KOPT-K1 (cell line): Measurements from ENCODE around the gene BCL2.
A peak's percentile ranks its signal among the peaks of the same experiment; 100 is the strongest.

ENCODE experiments used
- H3K27ac ChIP-seq: fragments of 200-600 bp; sonication (generic); 2 replicates; pipeline ENCODE4 v1.5.1; 2016; ENCODE audit warnings: antibody characterized with exemption, mild to moderate bottlenecking, low read depth, low read length; ENCODE audit not compliant: poor library complexity, severe bottlenecking
- H3K36me3 ChIP-seq: fragments of 200-600 bp; sonication (generic); 2 replicates; pipeline ENCODE4 v1.5.1; 2017; ENCODE audit warnings: antibody characterized with exemption, mild to moderate bottlenecking, low read length, moderate library complexity; ENCODE audit not compliant: insufficient read depth
- H3K9me3 ChIP-seq: fragments of 200-600 bp; sonication (generic); 2 replicates; pipeline ENCODE4 v1.5.1; 2017; ENCODE audit warnings: antibody characterized with exemption, low read length, mild to moderate bottlenecking; ENCODE audit not compliant: insufficient read depth, poor library complexity, severe bottlenecking

The BCL2 gene

DNA sequence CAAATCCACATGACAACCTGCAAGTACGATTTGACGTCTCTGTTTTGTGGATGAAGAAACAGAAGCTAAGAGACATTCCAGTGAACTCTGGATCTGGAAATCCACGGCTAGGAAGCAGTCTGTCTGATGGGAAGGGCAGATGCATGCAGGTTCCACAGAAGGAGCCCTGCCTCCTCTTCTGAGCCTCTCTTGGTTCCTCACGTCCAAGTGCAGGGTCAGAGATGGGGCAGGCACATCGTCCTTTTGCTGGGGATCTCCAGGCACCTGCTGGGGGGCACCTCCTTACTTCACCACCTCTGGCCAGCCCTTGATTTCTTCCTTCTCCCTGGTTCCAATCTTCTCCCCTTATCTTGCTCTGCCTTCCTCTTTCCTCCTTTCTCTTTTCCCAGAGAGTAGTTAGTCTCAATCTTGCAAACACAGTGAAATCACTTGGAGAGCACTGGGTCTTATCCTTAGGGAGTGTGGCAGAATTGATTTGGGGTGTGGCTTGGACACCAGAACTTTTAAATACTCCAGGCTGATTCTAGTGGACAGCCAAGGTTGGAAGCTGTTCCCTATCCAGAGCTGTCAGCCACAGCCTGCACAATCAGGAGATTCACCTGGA is 137.8 kb downstream of the BCL2 start:
- no peak overlapping the region for H3K27ac ChIP-seq
- H3K9me3 ChIP-seq, result no peaks in the 10 kb centered on the region
- H3K36me3 ChIP-seq, result no peaks in the 10 kb centered on the region

DNA sequence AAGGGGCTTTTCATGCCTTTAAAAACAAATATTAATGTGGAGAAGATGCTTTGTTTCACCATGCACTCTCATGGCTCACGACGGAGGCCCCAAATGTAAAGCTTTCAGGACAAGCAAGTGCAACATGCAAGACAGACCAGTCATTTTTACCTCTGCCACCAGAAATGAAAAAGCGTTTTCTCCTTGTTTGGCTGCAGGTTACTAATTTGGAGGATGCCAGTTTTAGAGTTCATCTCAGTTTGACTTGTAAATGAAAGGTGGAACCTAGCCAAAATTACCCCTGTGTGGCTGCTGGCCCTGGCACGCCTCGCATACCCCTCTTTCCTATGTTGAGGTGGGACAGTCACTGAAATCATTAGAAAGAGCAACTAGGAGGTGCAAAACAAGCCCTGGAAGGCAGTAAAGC is 138.6 kb downstream of the BCL2 start:
- Histone ChIP-seq H3K27ac (no peak overlapping the region), H3K36me3 (no peaks in the 10 kb centered on the region), H3K9me3 (no peaks in the 10 kb centered on the region)

DNA sequence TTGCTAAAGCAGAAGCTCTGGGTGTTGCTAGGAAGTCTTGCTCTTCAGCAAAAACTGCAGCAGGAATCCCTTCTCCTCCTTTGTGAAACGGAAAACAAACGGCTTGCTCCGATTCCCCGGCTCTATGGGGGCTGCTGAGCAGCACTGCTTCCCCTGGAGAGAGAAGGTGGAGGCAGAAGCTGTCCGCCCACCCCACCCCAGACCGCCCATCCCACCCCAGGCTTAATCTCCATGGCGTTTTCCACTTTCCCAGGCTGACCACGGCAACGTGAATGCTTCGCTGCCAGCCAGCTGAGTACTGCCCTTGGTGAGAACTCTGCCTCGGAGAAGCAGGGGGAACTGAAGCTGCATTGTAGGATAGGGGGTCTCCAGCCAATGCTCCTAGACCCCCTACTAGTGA is 139.2 kb downstream of the BCL2 start:
- Histone ChIP-seq H3K27ac (no peak overlapping the region), H3K9me3 (no peaks in the 10 kb centered on the region), H3K36me3 (no peaks in the 10 kb centered on the region)

DNA sequence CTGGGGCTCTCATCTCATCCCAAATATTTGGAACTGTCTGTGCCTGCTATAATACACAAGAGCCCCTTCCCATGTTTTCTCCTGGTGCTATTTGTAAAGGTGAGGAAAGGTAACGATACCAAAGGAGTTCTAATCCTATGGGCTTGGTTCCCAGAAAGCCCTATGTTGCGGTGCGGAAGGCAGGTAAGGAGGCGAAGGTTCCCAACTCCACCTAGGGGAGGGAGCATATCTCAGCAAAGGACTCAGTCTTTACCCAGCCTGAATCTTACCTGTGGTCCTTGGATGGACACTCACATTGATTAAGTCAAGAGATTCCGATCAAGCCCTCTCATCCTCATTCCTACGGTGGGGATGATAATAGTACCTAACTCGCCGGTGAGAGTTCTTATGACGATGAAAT is 140.1 kb downstream of the BCL2 start:
- no peaks in the 10 kb centered on the region for H3K9me3 ChIP-seq
- no peaks in the 10 kb centered on the region for H3K36me3 ChIP-seq
- H3K27ac ChIP-seq, result no peak overlapping the region

DNA sequence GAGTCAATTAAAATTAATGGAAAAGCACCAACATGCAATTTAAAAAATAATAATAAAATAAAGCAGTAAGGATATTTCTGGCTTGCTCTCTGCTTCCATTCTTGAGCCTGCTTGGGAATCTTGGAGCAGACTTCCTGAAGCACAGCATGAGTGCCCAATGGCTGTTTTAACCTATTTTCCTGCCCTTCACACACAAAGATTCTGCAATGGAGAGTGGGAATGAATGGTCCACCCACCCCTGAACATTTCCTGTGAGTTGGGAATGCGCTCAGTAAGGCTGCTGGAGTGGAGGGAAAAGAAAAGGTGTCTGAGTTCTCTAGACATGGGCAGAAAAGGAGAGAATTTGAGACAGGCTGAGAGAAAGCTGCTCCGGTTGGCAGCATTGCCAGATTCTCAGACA is 140.6 kb downstream of the BCL2 start:
- Histone ChIP-seq H3K9me3 (no peaks in the 10 kb centered on the region), H3K27ac (no peak overlapping the region), H3K36me3 (no peaks in the 10 kb centered on the region)

DNA sequence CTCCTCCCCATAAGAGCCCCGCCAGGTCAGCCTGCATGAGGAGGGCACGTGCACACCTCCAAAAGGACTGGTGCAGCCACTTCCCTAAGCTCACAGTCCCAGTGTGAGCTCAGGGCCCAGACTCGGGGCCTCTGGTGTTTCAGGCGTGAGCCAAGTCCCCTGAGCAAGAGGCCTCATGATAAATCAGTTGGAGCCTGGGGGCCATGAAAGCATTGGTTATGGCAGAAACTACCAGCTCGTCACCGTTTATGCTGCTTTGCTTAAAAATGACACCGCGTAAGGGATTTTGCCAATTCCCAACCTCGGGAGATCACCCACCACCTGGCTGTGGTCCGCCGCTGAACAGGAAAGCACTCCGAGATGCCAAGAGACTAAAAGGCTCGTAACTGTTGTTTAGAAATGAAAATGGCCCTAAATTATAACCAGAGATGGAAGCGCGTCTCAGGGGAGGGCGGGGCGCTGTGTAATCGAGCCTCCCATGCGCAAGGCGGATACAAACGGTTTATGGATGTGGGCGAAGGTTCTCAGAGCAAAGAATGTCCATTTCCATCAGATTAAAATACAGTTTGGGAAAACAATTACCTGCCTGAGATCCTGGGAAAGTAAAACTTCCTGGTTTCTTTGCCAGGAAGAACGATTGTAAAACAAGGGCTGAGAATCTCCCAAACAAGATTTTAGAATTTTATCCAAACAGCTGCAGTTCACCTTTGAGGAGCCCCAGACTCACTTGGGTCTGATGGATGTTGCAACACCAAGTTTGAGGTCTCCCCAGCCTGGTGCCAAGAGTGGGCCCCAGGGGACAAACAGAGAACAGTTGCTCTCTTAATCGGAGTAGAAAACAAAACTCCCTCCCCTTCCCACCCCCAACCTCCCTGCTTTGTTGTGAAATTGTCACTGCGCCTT is 141.4 kb downstream of the BCL2 start:
- Histone ChIP-seq H3K9me3 (no peaks in the 10 kb centered on the region), H3K27ac (no peak overlapping the region), H3K36me3 (no peaks in the 10 kb centered on the region)

DNA sequence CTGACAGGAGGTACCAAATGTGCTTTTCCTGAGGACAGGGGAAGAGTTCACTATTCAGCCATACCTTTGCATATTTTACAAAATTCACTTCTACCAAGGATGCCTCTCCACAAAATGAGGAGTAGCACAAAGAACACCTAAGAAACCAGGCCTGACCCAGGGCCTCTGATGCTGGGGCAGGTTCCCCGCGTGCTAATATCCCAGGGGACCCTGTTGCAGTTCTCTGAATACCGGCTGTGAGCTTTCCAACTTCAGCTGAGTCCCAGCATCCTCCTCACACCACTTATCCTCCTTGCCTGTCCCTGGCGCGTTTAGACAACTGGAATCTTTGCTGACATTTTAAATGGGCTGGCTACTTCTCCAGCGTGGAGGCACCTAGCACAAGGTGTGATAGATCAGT is 142.3 kb downstream of the BCL2 start:
- Histone ChIP-seq H3K36me3 (no peaks in the 10 kb centered on the region), H3K27ac (no peak overlapping the region), H3K9me3 (no peaks in the 10 kb centered on the region)

DNA sequence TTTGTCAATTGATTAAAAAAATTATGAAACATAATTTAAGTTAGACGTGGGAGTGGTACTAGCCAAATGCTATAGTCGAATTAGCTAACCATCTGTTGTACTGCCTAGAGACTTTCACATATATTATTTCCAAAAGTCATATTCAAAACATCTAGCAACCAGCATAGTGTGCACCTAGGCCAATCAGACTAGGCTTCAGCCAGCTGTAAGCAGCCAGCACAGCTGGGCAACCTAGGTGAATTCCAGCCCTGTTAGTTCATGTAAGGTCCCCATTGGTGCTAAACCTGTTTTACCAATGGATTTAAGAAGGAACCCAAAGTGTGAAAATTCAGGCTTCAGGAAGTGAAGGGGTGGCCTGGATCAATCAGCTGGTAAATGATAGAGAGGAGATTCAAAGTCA is 144.3 kb downstream of the BCL2 start:
- Histone ChIP-seq H3K27ac (no peak overlapping the region), H3K36me3 (no peaks in the 10 kb centered on the region)

DNA sequence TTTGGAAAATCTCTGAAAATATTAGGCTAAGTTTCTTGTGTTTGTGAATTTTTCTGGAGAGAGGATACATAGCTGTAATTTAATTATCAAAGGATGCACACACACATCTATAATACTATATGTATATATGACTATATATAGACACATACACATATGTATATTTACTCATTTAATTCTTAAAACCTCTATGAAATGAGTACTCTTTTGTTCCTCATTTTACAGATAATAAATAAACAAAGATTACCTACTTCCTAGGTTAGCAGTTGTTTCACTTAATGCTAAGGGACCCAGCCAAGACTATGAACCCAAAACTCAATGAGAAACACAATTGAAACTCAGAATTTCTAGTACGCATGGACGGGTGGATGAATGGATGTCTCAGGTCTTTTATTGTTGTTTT is 145.6 kb downstream of the BCL2 start:
- Histone ChIP-seq H3K27ac (no peak overlapping the region), H3K36me3 (no peaks in the 10 kb centered on the region), H3K9me3 (no peaks in the 10 kb centered on the region)

More for the DNA sequence above, 144.3 kb downstream of the BCL2 start:
- no peaks in the 10 kb centered on the region for H3K9me3 ChIP-seq

DNA sequence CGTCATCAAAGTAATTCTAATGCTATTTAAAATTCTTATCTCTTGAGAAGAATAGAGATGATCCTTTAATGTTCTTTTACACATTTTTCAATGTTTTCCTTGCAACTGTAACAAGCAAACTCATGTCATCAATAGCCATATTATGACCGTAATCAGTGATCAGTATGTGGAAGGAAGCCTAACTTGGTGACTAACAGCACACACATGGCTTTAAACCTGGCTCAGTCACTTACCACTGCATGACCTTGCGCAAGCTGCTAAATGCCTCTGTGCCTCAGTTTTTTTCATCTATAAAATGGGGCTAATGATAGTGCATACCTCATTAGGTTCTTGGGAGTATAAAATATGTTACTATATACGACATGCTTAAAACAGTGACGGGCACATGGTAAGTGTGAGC is 149.7 kb downstream of the BCL2 start:
- H3K36me3 ChIP-seq, result no peaks in the 10 kb centered on the region
- no peaks in the 10 kb centered on the region for H3K9me3 ChIP-seq
- no peak overlapping the region for H3K27ac ChIP-seq

DNA sequence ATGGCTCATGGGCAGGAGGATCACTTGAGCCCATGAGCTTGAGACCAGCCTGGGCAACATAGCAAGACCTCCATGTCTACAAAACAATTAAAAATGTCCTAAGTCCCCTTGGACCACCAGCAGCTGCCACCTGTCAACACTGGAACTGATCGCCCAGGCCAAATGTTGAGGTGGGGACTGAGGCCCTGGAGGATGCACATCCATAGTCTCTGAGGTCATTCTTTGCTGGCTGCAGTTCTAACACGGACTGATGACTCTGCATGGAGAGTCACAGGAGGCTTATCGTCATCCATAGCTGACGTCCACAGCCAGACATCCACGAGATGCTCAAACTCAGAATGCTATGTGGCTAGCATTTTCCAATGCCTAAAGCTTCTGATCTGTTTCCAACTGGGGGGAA is 151.3 kb downstream of the BCL2 start:
- Histone ChIP-seq H3K36me3 (no peaks in the 10 kb centered on the region), H3K27ac (no peak overlapping the region), H3K9me3 (no peaks in the 10 kb centered on the region)

DNA sequence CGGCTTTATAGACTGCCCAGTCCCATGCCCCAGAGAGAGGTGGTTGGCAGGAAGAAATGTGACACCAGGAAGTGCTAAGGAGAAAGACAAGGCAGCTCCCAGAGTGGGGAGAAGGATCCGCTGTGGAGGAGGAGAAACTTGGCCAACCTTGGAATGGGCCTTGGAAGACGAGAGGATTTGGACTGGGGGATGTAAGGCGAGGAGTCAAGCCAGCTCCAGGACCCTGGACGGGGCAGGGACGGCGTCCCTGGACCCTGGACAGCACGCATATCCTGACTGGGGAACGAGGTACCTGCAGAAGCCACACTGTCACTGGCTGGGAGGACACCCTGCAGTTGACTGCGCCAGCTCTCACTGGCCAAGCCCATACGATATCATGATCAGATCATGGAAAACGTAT is 153.4 kb downstream of the BCL2 start:
- Histone ChIP-seq H3K36me3 (no peaks in the 10 kb centered on the region), H3K27ac (no peak overlapping the region), H3K9me3 (no peaks in the 10 kb centered on the region)

DNA sequence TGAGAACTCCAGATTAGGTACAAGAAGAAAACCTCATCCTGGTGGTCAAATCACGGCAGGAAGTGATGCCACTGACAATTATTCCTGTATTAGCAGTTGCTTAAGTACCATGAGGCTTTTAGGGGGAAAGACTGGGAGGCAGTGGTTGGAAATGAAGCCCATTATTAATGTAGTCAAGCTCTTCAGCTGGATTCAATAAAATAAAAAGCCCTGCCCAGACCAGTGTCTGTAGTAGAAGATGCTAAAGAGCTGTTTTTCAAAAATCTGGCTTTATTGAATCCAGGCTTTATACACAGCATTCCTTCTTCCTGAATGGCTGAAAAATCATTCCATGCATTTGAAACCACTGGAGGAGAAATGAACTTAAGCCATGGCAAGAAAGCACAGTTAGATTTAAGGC is 155.2 kb downstream of the BCL2 start:
- H3K36me3 ChIP-seq, result no peaks in the 10 kb centered on the region
- no peak overlapping the region for H3K27ac ChIP-seq
- no peaks in the 10 kb centered on the region for H3K9me3 ChIP-seq

DNA sequence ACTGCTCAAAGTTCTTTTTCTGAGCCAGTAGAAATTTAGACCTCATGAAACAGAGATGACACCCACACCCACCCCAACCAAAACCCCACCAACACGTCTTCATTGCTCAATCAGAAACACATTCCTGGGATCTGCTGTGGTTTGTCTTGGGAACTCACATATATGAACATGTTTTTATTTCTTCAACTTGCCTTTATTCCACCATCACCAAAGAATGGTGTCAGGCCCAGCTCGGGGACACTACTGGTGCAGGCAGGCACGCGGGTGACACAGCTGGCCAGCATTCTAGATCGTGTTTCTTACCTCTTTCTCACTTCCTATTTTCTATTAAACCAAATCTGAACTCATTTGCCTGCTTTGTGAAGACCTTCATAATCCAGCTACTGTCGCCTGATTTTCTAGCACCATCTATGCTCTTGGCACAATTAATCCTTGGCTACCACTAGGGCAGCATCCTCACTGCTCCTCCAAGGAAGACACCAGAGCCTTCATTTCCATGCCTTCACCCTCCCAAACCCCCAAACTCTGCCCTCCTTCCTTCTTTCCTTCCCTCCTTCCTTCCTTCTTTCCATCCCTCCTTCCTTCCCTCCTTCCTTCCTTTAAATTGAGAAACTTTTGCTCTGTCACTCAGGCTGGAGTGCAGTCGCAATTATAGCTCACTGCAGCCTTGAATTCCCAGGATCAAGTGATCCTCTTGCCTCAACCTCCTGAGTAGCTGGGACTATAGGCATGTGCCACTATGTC is 157.1 kb downstream of the BCL2 start:
- H3K36me3 ChIP-seq, result no peaks in the 10 kb centered on the region

DNA sequence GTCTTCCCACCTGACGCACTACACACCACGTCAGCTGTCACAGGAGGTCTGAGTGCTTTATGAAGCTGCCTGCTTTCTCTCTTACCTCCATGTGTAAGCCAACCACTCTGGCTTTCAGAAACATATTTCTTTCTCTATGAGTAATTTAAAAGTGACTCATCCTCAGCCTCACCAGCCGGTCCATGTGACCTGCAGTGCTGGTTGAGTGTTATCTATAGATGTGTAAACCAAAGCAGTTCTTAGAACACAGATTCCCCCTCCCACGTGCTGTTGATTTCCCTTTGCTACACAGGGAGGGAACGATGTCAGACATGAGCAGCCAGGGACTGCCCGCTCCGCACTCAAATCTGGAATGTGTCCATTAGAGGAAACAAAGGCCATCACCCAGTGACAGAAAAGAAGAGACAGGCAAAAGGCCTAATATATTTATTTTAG is 157.8 kb downstream of the BCL2 start:
- peak overlapping the region; percentile 68 for H3K27ac ChIP-seq
- no peaks in the 10 kb centered on the region for H3K9me3 ChIP-seq
- H3K36me3 ChIP-seq, result no peaks in the 10 kb centered on the region

More for the DNA sequence above, 157.1 kb downstream of the BCL2 start:
- no peaks in the 10 kb centered on the region for H3K9me3 ChIP-seq
- peak overlapping the region; percentile 68 for H3K27ac ChIP-seq
